SK-N-MC (cell line): ENCODE measurements around the gene ITIH2.
"Not testable (repeated sequence)": the region's sequence is repeated elsewhere in the genome, so short reads cannot be mapped to it uniquely, and the experiment has no call there.

ENCODE experiments used
- DNase-seq: peaks from one replicate; pipeline ENCODE4 v3.0.0-alpha.2; 2011; ENCODE audit warnings: low read depth, low spot score
- H3K27ac ChIP-seq: fragments of 200-600 bp; sonication (generic); 2 replicates; pipeline ENCODE4 v1.5.1; 2016; ENCODE audit warnings: mixed run types
- H3K36me3 ChIP-seq: fragments of 200-600 bp; sonication (generic); 2 replicates; pipeline ENCODE4 v1.6.1; 2017; ENCODE audit warnings: antibody characterized with exemption, low read length, mixed read lengths; ENCODE audit not compliant: insufficient read depth
- H3K4me3 ChIP-seq: fragments of 200-600 bp; sonication (generic); 2 replicates; pipeline ENCODE4 v1.5.1; 2016
- H3K9ac ChIP-seq: fragments of 200-600 bp; sonication (generic); 2 replicates; pipeline ENCODE4 v1.8.0; 2017; ENCODE audit warnings: mixed run types, mixed read lengths; ENCODE audit not compliant: insufficient read length
- H3K9me3 ChIP-seq: fragments of 200-600 bp; sonication (generic); 2 replicates; pipeline ENCODE4 v1.6.1; 2017; ENCODE audit warnings: low read depth, mild to moderate bottlenecking, antibody characterized with exemption, low read length, moderate library complexity, mixed read lengths
- EZH2 ChIP-seq: fragments of 200-600 bp; sonication (generic); IDR thresholded peaks from one replicate; pipeline ENCODE4 v1.6.1; 2017; ENCODE audit warnings: antibody characterized with exemption
- FOXP2 ChIP-seq: optimal IDR thresholded peaks from 2 replicates; pipeline ENCODE3; 2011; ENCODE audit warnings: mild to moderate bottlenecking, moderate library complexity; ENCODE audit not compliant: insufficient read depth; ENCODE audit errors: extremely low read length, control extremely low read depth
- POLR2AphosphoS5 ChIP-seq: IDR thresholded peaks from 2 replicates; pipeline ENCODE4 v1.6.1; 2012; ENCODE audit warnings: mild to moderate bottlenecking, low read depth, low read length, borderline replicate concordance

The ITIH2 gene

DNA sequence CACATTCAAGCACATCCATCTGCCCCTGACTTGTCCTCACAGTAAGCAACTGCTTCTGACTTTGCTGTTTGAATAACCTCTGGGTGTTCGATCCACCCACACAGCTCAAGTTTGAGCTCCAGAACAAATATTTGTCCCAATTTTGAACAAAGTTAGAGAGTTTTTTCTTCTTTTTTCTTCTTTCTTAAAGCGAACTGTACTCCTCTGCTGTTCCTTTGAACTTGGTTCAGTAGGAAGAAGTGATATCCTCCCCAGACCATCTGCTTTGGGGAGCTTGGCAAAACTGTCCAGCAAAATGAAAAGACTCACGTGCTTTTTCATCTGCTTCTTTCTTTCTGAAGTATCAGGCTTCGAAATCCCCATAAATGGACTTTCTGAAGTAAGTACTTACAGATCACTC lies at the start of gene ITIH2:
TSS of gene ITIH2 (plus strand) at position 177 of the 400 bp plus-strand sequence. CDS start at position 296, 119 bp downstream.
- no peak for DNase-seq

DNA sequence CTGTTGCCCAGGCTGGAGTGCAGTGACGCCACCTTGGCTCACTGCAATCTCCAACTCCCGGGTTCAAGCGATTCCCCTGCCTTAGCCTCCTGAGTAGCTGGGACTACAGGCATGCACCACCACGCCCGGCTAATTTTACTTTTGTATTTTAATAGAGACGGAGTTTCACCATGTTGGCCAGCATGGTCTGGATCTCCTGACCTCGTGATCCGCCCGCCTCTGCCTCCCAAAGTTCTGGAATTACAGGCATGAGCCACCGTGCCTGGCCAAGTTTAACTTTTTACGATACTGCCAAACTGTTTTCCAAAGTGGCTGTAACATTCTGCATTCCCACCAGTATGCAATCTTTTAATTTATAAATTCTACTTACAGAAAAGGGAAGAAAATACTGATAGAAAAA lies 46.0 kb upstream of the ITIH2 start:
- H3K9me3 ChIP-seq, H3K27ac ChIP-seq, DNase-seq: not testable (repeated sequence)

More for the DNA sequence above, at the start of gene ITIH2:
- Histone ChIP-seq H3K9me3 (no peaks in the 10 kb centered on the region), H3K27ac (no peak within 1 kb of the TSS), H3K9ac (no peak within 1 kb of the TSS), H3K36me3 (no peaks in the 10 kb centered on the region), H3K4me3 (no peak within 1 kb of the TSS)
- TF ChIP-seq EZH2 = no peak
- TF ChIP-seq POLR2AphosphoS5 = no peak
- TF ChIP-seq FOXP2 = no peak

GRCh38 chr10:7657552-7657951 lies 45.6 kb upstream of the ITIH2 start:
- Histone ChIP-seq H3K4me3 (no peak overlapping the region), H3K9ac (no peak overlapping the region), H3K36me3 (no peaks in the 10 kb centered on the region), H3K27ac (no peak overlapping the region), H3K9me3 (no peaks in the 10 kb centered on the region)
- DNase-seq = no peak
- TF ChIP-seq EZH2 (no peak), FOXP2 (no peak), POLR2AphosphoS5 (no peak)

More for the DNA sequence above, 46.0 kb upstream of the ITIH2 start:
- H3K9ac ChIP-seq, H3K36me3 ChIP-seq, H3K4me3 ChIP-seq: not testable (repeated sequence)

DNA sequence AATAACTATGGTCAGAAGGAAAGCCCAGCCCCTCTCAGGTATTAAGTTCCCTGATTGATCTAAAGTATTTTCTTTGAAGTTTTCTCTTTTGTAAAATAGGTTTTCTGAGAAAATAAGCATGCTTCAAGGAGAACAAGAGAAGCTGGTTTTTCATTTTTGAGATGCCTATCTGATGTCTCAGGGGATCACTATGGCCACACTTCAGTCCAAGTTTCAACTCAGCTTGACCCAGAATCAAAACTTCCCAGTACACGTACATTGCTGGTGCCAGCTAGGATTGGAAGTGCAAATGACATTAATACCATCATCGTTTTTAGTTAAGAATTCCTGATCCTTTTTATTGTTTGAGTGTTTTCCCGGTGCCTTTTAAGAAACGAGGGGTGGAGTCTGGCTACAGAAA lies 43.6 kb upstream of the ITIH2 start:
- Histone ChIP-seq H3K4me3 (no peak overlapping the region), H3K9me3 (no peaks in the 10 kb centered on the region), H3K27ac (no peak overlapping the region), H3K9ac (no peak overlapping the region), H3K36me3 (no peaks in the 10 kb centered on the region)
- TF ChIP-seq POLR2AphosphoS5 (no peak), EZH2 (no peak), FOXP2 (no peak)
- no peak for DNase-seq

DNA sequence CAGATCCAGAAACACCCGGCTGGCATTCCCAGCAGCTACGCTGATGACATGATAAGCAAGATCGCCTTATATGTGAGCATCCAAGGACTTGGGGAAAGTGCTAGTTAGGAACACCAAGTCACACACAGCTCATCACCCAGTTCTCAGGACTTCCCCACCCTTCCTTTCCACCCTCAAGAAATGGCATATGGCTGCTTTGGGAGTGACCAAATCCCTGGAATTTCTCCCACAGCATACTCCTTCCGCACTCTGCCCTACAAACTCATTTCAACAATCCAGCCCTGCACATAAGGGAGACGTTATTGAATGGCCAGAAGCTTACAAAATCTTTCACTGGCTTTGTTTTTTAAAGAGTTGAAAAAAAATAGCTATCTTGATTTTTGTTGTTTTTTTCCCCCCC lies 40.6 kb upstream of the ITIH2 start:
- Histone ChIP-seq H3K36me3 (no peaks in the 10 kb centered on the region), H3K9ac (no peak overlapping the region), H3K4me3 (no peak overlapping the region), H3K27ac (no peak overlapping the region), H3K9me3 (no peaks in the 10 kb centered on the region)
- DNase-seq = no peak
- TF ChIP-seq POLR2AphosphoS5 (no peak), EZH2 (no peak)

DNA sequence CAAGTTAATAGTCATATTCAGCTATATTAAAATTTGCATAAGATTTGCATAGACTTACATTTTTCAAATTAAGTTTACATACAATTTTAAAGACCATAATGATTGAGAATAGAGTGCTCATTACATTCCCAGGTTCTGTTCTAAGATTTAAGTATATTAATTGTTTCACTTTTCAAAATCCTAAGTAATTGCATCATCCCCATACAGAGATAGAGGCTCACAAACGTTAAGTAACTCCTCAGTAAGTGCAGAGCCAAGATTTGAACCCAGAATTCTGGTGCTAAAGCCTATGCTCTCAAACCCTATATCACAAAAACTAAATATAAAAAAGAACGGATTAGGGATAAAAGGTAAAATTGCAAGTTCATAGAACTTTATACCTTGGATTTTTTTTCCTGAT lies 38.4 kb upstream of the ITIH2 start:
- no peak overlapping the region for H3K27ac ChIP-seq
- H3K36me3 ChIP-seq = no peaks in the 10 kb centered on the region
- DNase-seq = no peak
- H3K4me3 ChIP-seq = no peak overlapping the region
- H3K9me3 ChIP-seq = no peaks in the 10 kb centered on the region
- TF ChIP-seq FOXP2 (no peak), EZH2 (no peak)
- no peak overlapping the region for H3K9ac ChIP-seq

GRCh38 chr10:7665767-7666166 lies 37.3 kb upstream of the ITIH2 start:
- Histone ChIP-seq H3K36me3 (no peaks in the 10 kb centered on the region), H3K9ac (no peak overlapping the region), H3K27ac (no peak overlapping the region), H3K9me3 (no peaks in the 10 kb centered on the region), H3K4me3 (no peak overlapping the region)
- TF ChIP-seq EZH2 (no peak), FOXP2 (no peak), POLR2AphosphoS5 (no peak)
- no peak for DNase-seq

GRCh38 chr10:7666253-7667023 lies 36.7 kb upstream of the ITIH2 start, which contains the start of gene ITIH5:
TSS of gene ITIH5 (minus strand) at chr10:7666966. CDS start at chr10:7666892, 74 bp downstream.
- H3K36me3 ChIP-seq = no peaks in the 10 kb centered on the region
- H3K4me3 ChIP-seq = peak within 1 kb of the TSS; percentile 43; the same call in 1 of the 2 replicates
- DNase-seq = no peak
- H3K27ac ChIP-seq = no peak within 1 kb of the TSS
- TF ChIP-seq POLR2AphosphoS5 (no peak), EZH2 (no peak), FOXP2 (no peak)
- H3K9me3 ChIP-seq = no peaks in the 10 kb centered on the region
- H3K9ac ChIP-seq = no peak within 1 kb of the TSS
